Stimulated activated CD4-positive, alpha-beta T cell treated with anti-CD3 and anti-CD28 coated beads, Interleukin-15, amount 100 ng/mL, for 24 hours (primary cell): ENCODE data around the gene TSPY8.
"Not testable (repeated sequence)": the region's sequence is repeated elsewhere in the genome, so short reads cannot be mapped to it uniquely, and the experiment has no call there.

ENCODE experiments used
- DNase-seq: peaks from one replicate; pipeline ENCODE4 v3.0.0-alpha.2; 2020

The TSPY8 gene, protein sequence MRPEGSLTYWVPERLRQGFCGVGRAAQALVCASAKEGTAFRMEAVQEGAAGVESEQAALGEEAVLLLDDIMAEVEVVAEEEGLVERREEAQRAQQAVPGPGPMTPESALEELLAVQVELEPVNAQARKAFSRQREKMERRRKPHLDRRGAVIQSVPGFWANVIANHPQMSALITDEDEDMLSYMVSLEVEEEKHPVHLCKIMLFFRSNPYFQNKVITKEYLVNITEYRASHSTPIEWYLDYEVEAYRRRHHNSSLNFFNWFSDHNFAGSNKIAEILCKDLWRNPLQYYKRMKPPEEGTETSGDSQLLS

DNA sequence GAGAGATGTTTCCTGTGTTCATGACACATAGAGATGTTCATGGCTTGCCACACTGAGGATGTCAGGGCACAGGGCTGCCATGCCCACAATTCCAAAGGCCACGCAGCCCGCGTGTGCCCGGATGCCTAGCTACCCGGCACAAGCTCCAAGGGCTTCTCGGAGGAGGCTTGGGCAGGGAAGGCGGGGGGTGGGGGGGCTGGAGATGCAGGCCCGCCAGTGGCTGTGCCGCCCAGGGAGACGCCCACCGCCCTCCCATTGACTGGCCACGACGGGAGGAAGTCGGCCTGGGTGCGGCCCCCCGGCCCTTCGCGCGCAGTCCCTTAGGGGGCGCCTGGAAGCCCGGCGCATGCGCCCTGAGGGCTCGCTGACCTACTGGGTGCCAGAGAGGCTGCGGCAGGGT is at the start of gene TSPY8:
Gene TSPY8, plus strand, starts transcription at position 301 of the 400 bp plus-strand sequence. Its CDS starts 46 bp downstream, at position 347.
- DNase-seq: not testable (repeated sequence)

DNA sequence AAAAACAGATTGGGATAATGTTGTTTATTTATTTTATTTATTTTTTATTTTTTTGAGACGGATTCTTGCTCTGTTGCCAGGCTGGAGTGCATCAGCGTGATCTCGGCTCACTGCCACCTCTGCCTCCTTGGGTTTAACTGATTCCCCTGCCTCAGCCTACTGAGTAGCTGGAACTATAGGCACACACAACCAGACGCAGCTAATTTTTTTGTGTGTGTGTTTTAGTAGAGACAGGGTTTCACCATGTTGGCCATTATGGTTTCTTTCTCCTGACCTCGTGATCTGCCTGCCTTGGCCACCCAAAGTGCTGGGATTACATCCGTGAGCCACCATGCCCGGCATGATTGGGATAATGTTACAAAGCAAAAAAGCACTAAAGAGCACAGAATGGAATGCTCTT is 36.6 kb upstream of the TSPY8 start:
- no peak for DNase-seq

DNA sequence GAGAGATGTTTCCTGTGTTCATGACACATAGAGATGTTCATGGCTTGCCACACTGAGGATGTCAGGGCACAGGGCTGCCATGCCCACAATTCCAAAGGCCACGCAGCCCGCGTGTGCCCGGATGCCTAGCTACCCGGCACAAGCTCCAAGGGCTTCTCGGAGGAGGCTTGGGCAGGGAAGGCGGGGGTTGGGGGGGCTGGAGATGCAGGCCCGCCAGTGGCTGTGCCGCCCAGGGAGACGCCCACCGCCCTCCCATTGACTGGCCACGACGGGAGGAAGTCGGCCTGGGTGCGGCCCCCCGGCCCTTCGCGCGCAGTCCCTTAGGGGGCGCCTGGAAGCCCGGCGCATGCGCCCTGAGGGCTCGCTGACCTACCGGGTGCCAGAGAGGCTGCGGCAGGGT is 20.4 kb upstream of the TSPY8 start, which contains the start of gene TSPY4:
Gene TSPY4, plus strand, starts transcription at position 301 of the 400 bp plus-strand sequence. Its CDS starts 46 bp downstream, at position 347.
- not testable (repeated sequence) for DNase-seq

DNA sequence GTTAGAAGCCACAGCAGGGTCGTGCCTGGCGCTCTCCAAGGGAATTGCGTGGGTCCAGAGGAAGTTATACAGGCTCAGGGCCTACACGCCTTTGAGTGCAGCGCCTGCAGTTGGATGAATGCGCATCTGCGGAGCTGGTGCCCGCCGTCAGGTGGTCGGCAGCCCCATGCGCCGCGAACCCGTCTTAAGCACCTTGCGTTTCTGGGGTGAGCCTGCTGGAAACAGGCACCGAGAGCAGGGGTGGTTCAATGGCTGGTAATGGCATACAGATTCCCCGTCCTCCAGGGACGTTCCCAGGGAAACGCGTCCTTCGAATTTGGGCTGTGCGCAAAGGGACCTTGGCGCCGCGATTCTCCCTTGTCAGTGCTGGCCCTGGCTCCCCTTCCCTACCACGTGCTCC is 38.9 kb downstream of the TSPY8 start:
- DNase-seq: not testable (repeated sequence)

DNA sequence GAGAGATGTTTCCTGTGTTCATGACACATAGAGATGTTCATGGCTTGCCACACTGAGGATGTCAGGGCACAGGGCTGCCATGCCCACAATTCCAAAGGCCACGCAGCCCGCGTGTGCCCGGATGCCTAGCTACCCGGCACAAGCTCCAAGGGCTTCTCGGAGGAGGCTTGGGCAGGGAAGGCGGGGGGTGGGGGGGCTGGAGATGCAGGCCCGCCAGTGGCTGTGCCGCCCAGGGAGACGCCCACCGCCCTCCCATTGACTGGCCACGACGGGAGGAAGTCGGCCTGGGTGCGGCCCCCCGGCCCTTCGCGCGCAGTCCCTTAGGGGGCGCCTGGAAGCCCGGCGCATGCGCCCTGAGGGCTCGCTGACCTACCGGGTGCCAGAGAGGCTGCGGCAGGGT is 40.5 kb downstream of the TSPY8 start, which contains the start of gene TSPY3:
Gene TSPY3, plus strand, starts transcription at position 301 of the 400 bp plus-strand sequence. Its CDS starts 46 bp downstream, at position 347.
- not testable (repeated sequence) for DNase-seq
